Measurements from ENCODE around the gene CACNA1H.

CACNA1H gene

GRCh38 chr16:1258225-1258600 lies 105.3 kb downstream of the CACNA1H start:
- Histone ChIP-seq H3K4me2 (ENCODE audit: low read length) (no peak overlapping the region), H3K4me1 (ENCODE audit: control insufficient read depth, insufficient read depth, low read length) (no peaks in the 10 kb centered on the region), H3K36me3 (ENCODE audit: insufficient read depth, low read length) (no peaks in the 10 kb centered on the region), H3K9ac (ENCODE audit: low read depth, low read length) (no peak overlapping the region), H3K27me3 (ENCODE audit: control insufficient read depth, insufficient read depth, low read length) (peaks cover 38% of the 10 kb centered on the region), H3K4me3 (ENCODE audit: low read length) (no peak overlapping the region), H3K9me3 (replicated peaks; ENCODE audit: low read length) (no peaks in the 10 kb centered on the region)

- Histone ChIP-seq H3K27me3 (ENCODE audit: control insufficient read depth, insufficient read depth, low read length) (peaks cover 38% of the 10 kb centered on the region), H3K4me3 (ENCODE audit: low read length) (no peak overlapping the region), H3K4me2 (ENCODE audit: low read length) (no peak overlapping the region), H3K9me3 (replicated peaks; ENCODE audit: low read length) (no peaks in the 10 kb centered on the region), H3K4me1 (ENCODE audit: control insufficient read depth, insufficient read depth, low read length) (no peaks in the 10 kb centered on the region), H3K9ac (ENCODE audit: low read depth, low read length) (no peak overlapping the region), H3K36me3 (ENCODE audit: insufficient read depth, low read length) (no peaks in the 10 kb centered on the region)
Measured at GRCh38 chr16:1258906-1259759, 106.2 kb downstream of the CACNA1H start.

- H3K27me3 ChIP-seq (ENCODE audit: control insufficient read depth, insufficient read depth, low read length): peaks cover 38% of the 10 kb centered on the region
- H3K4me1 ChIP-seq (ENCODE audit: control insufficient read depth, insufficient read depth, low read length): no peaks in the 10 kb centered on the region
- no peak overlapping the region for H3K4me2 ChIP-seq (ENCODE audit: low read length)
- H3K9ac ChIP-seq (ENCODE audit: low read depth, low read length): no peak overlapping the region
- H3K9me3 ChIP-seq (replicated peaks; ENCODE audit: low read length): no peaks in the 10 kb centered on the region
- no peaks in the 10 kb centered on the region for H3K36me3 ChIP-seq (ENCODE audit: insufficient read depth, low read length)
- no peak overlapping the region for H3K4me3 ChIP-seq (ENCODE audit: low read length)
Measured at GRCh38 chr16:1259760-1260068, 106.8 kb downstream of the CACNA1H start.

GRCh38 chr16:1260101-1260680 lies 107.3 kb downstream of the CACNA1H start:
- peaks cover 38% of the 10 kb centered on the region for H3K27me3 ChIP-seq (ENCODE audit: control insufficient read depth, insufficient read depth, low read length)
- no peak overlapping the region for H3K4me3 ChIP-seq (ENCODE audit: low read length)
- no peak overlapping the region for H3K4me2 ChIP-seq (ENCODE audit: low read length)
- no peaks in the 10 kb centered on the region for H3K36me3 ChIP-seq (ENCODE audit: insufficient read depth, low read length)
- H3K9me3 ChIP-seq (replicated peaks; ENCODE audit: low read length): no peaks in the 10 kb centered on the region
- H3K9ac ChIP-seq (ENCODE audit: low read depth, low read length): no peak overlapping the region
- H3K4me1 ChIP-seq (ENCODE audit: control insufficient read depth, insufficient read depth, low read length): no peaks in the 10 kb centered on the region

DNA sequence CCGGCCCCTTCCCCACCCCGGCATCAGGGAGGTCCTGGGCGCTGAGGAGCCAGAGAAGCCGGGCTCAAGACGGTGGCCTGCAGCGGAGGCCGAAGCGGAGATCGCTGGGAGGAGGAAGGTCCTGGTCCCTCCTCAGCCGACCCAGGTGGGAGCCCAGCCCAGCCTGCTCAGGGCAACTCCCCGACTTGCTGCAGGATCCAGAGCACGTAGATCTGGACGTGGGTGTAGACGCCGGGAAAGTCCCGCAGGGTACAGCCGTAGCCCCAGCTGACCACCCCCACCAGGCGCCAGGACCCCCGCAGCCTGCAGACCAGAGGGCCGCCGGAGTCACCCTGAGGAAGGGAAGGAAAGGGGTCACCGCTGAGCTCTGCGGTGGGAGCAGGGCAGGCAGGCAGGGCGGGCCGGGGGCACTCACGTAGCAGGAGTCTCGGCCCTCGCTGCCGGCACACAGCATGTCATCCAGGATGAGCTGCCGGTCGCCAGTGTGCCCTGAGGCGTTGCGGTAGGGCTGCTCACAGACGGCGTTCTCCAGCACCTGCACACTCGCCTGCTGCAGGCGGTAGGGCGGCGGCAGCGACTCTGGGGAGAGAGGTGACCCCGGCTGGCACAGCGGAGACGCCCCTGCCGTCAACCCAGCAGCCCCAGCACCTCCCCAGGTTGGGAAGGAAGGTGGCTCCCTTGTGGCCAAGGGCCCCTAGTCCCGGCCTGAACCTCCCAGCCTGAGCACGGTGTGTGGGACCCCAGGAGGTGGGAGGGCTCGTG lies 108.4 kb downstream of the CACNA1H start:
- H3K4me3 ChIP-seq (ENCODE audit: low read length): no peak overlapping the region

DNA sequence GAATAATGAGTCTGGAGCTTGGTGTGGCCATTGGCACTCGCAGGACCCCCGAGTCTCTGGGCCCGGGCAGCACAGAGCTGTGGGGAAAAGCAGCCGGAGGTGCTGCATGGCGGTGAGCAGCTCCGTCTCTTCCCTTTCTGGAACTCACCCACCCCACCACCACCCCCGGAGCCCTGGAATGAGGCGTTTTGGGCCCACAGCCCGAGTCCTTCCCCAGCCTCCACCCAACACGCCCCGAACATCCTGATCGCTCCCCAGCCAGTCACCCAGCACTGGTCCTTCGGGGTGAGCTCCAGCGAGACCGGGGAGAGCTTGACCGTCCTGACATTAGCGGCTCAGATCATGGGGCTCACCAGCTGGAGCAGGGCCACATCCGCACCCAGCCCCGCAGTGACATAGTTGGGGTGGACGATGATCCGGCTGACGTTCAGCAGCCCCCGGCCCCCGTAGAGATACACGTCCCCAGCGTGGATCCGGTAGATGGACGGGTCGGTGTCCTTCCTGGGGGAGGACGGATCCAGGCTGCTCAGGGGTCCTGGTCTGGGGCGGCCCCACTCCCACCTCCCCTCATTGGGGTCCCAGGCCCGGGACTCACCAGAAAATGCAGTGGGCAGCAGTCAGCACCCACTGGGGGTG lies 109.4 kb downstream of the CACNA1H start:
- H3K9me3 ChIP-seq (replicated peaks; ENCODE audit: low read length): no peaks in the 10 kb centered on the region
- H3K4me3 ChIP-seq (ENCODE audit: low read length): no peak overlapping the region
- no peaks in the 10 kb centered on the region for H3K36me3 ChIP-seq (ENCODE audit: insufficient read depth, low read length)
- no peak overlapping the region for H3K4me2 ChIP-seq (ENCODE audit: low read length)
- H3K4me1 ChIP-seq (ENCODE audit: control insufficient read depth, insufficient read depth, low read length): no peaks in the 10 kb centered on the region
- H3K27me3 ChIP-seq (ENCODE audit: control insufficient read depth, insufficient read depth, low read length): peaks cover 46% of the 10 kb centered on the region
- no peak overlapping the region for H3K9ac ChIP-seq (ENCODE audit: low read depth, low read length)

More for the DNA sequence above, 108.4 kb downstream of the CACNA1H start:
- Histone ChIP-seq H3K9ac (ENCODE audit: low read depth, low read length) (no peak overlapping the region), H3K27me3 (ENCODE audit: control insufficient read depth, insufficient read depth, low read length) (peaks cover 41% of the 10 kb centered on the region), H3K4me1 (ENCODE audit: control insufficient read depth, insufficient read depth, low read length) (no peaks in the 10 kb centered on the region), H3K9me3 (replicated peaks; ENCODE audit: low read length) (no peaks in the 10 kb centered on the region), H3K36me3 (ENCODE audit: insufficient read depth, low read length) (no peaks in the 10 kb centered on the region), H3K4me2 (ENCODE audit: low read length) (no peak overlapping the region)

- Histone ChIP-seq H3K36me3 (ENCODE audit: insufficient read depth, low read length) (no peaks in the 10 kb centered on the region), H3K9ac (ENCODE audit: low read depth, low read length) (no peak overlapping the region), H3K4me1 (ENCODE audit: control insufficient read depth, insufficient read depth, low read length) (no peaks in the 10 kb centered on the region), H3K4me2 (ENCODE audit: low read length) (no peak overlapping the region), H3K27me3 (ENCODE audit: control insufficient read depth, insufficient read depth, low read length) (peaks cover 46% of the 10 kb centered on the region), H3K4me3 (ENCODE audit: low read length) (no peak overlapping the region), H3K9me3 (replicated peaks; ENCODE audit: low read length) (no peaks in the 10 kb centered on the region)
Measured at GRCh38 chr16:1262846-1263221, 109.9 kb downstream of the CACNA1H start.

- peaks cover 46% of the 10 kb centered on the region for H3K27me3 ChIP-seq (ENCODE audit: control insufficient read depth, insufficient read depth, low read length)
- H3K4me2 ChIP-seq (ENCODE audit: low read length): no peak overlapping the region
- H3K36me3 ChIP-seq (ENCODE audit: insufficient read depth, low read length): no peaks in the 10 kb centered on the region
- H3K4me3 ChIP-seq (ENCODE audit: low read length): no peak overlapping the region
- no peaks in the 10 kb centered on the region for H3K4me1 ChIP-seq (ENCODE audit: control insufficient read depth, insufficient read depth, low read length)
- no peak overlapping the region for H3K9ac ChIP-seq (ENCODE audit: low read depth, low read length)
- no peaks in the 10 kb centered on the region for H3K9me3 ChIP-seq (replicated peaks; ENCODE audit: low read length)
Measured at GRCh38 chr16:1263591-1264344, 110.9 kb downstream of the CACNA1H start.

DNA sequence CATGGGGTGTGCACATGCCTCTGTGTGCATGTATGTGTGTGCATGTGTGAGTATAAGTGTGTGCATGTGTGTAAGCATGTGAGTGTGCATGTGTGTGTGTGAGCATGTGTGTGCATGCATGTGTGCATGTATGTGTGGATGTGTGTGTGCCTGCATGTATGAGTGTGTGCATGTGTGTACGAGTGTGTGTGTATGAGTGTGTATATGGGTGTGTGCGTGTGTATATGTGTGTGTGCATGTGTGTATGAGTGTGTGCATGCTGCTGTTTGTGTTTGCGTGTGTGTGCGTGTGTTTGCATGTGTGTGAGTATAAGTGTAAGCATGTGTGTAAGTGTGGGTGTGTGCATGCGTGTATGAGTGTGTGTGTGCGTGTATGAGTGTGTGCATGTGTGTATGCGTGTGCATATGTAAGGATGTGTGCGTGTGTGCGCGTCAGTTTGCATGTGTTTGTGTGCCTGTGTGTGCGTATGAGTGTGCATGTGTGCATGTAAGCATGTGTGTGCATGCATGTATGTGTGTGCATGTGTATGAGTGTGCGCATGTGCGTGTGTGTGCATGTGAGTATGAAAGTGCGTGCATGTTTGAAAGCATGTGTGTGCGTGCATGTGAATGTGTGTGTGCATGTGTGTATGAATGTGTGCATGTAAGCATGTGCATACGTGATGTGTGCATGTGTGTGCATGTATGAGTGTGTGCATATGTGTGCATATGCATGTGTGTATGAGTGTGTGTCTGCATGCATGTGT lies 111.6 kb downstream of the CACNA1H start:
- Histone ChIP-seq H3K4me1 (ENCODE audit: control insufficient read depth, insufficient read depth, low read length) (no peaks in the 10 kb centered on the region), H3K9ac (ENCODE audit: low read depth, low read length) (no peak overlapping the region), H3K4me3 (ENCODE audit: low read length) (no peak overlapping the region), H3K36me3 (ENCODE audit: insufficient read depth, low read length) (no peaks in the 10 kb centered on the region), H3K9me3 (replicated peaks; ENCODE audit: low read length) (no peaks in the 10 kb centered on the region), H3K27me3 (ENCODE audit: control insufficient read depth, insufficient read depth, low read length) (peaks cover 39% of the 10 kb centered on the region), H3K4me2 (ENCODE audit: low read length) (no peak overlapping the region)

- no peaks in the 10 kb centered on the region for H3K4me1 ChIP-seq (ENCODE audit: control insufficient read depth, insufficient read depth, low read length)
- H3K4me3 ChIP-seq (ENCODE audit: low read length): no peak overlapping the region
- no peak overlapping the region for H3K4me2 ChIP-seq (ENCODE audit: low read length)
- H3K36me3 ChIP-seq (ENCODE audit: insufficient read depth, low read length): no peaks in the 10 kb centered on the region
- peaks cover 39% of the 10 kb centered on the region for H3K27me3 ChIP-seq (ENCODE audit: control insufficient read depth, insufficient read depth, low read length)
- H3K9me3 ChIP-seq (replicated peaks; ENCODE audit: low read length): no peaks in the 10 kb centered on the region
- H3K9ac ChIP-seq (ENCODE audit: low read depth, low read length): no peak overlapping the region
Measured at GRCh38 chr16:1265090-1265630, 112.3 kb downstream of the CACNA1H start.
